Mucosa of descending colon (tissue), 3 donors: ENCODE results near the gene LRP1B. TPM values are rescaled to one million over a fixed set of nuclear protein-coding genes. Genes with fewer than 3 reads are reported as not detected.

ENCODE experiments used
- ATAC-seq: fragments of 200-7000 bp; cut with Tn5 transposase; one replicate; pipeline ENCODE4 v1.9.1; 2020; ENCODE audit warnings: mild to moderate bottlenecking, moderate library complexity
- DNase-seq, 3 donors: peaks; one replicate each; pipeline ENCODE4 v3.0.0-alpha.2; 2020
- H3K36me3 ChIP-seq: fragments of 200-600 bp; one replicate; pipeline ENCODE4 v1.8.0; 2021; ENCODE audit warnings: low read depth, mild to moderate bottlenecking
- H3K4me1 ChIP-seq: fragments of 200-600 bp; one replicate; pipeline ENCODE4 v1.8.0; 2021; ENCODE audit warnings: low read depth, mild to moderate bottlenecking
- H3K4me3 ChIP-seq: fragments of 200-600 bp; one replicate; pipeline ENCODE4 v1.8.0; 2021; ENCODE audit warnings: mild to moderate bottlenecking
- H3K9me3 ChIP-seq: fragments of 200-600 bp; one replicate; pipeline ENCODE4 v1.8.0; 2021; ENCODE audit warnings: mild to moderate bottlenecking
- CTCF ChIP-seq: fragments of 200-600 bp; IDR thresholded peaks from one replicate; pipeline ENCODE4 v1.8.0; 2022; ENCODE audit warnings: antibody characterized with exemption, mild to moderate bottlenecking
- intact Hi-C, 2 donors: fragments of 100-400 bp; cut with DNase I in 1 of 2; cut with micrococcal nuclease in 1 of 2; formaldehyde crosslinking; loops; one replicate each; pipeline versions ENCODE4 v1.11.0 to v1.11.1; 2022; cut with DNase I, micrococcal nuclease
- total RNA-seq, 3 donors: library from RNA; stranded (reverse); fragmentation: NEBNext Ultra II Directional in 2 of 3; extraction: Animal tissue kit (Norgen Biotek cat#: 25700) in 2 of 3; gene quantifications; one replicate each; pipeline versions ENCODE4 v1.2.1 to v1.2.4, GENCODE V29; 2021 to 2023
- donor health status: DM: no; HTN: no; CAD: no; lungs with moderate emphysema.
- donor health status: DM: no; HTN: no; CAD: no.
- donor health status: DM: no; HTN: yes; CAD: no.

LRP1B gene
- total RNA-seq, 3 donors from 2014 or later = 0.12 to 1.6 (median 0.20) TPM

GRCh38 chr2:140410695-140411094 lies 1720.1 kb downstream of the LRP1B start:
- no peaks in the 10 kb centered on the region for H3K4me1 ChIP-seq
- H3K9me3 ChIP-seq = no peaks in the 10 kb centered on the region
- H3K4me3 ChIP-seq = no peak overlapping the region
- TF ChIP-seq CTCF = no peak
- no peaks in the 10 kb centered on the region for H3K36me3 ChIP-seq
- DNase-seq (no peak), ATAC-seq (no peak)
- intact Hi-C loops = no loop called here

- Histone ChIP-seq H3K9me3 (peaks cover 2% of the 10 kb centered on the region), H3K4me1 (no peaks in the 10 kb centered on the region), H3K36me3 (no peaks in the 10 kb centered on the region), H3K4me3 (no peak overlapping the region)
- intact Hi-C loops = no loop called here
- DNase-seq = no peak
- no peak for TF ChIP-seq CTCF
- ATAC-seq = no peak
These were observed 1729.8 kb downstream of the LRP1B start for GRCh38 chr2:140401056-140401455.

GRCh38 chr2:140392824-140393223 lies 1738.0 kb downstream of the LRP1B start:
- H3K36me3 ChIP-seq = no peaks in the 10 kb centered on the region
- intact Hi-C loops = no loop called here
- no peak for TF ChIP-seq CTCF
- ATAC-seq (no peak), DNase-seq (no peak)
- no peak overlapping the region for H3K4me3 ChIP-seq
- no peaks in the 10 kb centered on the region for H3K4me1 ChIP-seq
- H3K9me3 ChIP-seq = no peaks in the 10 kb centered on the region

- intact Hi-C loops = no loop called here
- no peak for TF ChIP-seq CTCF
- Histone ChIP-seq H3K4me3 (no peak overlapping the region), H3K36me3 (no peaks in the 10 kb centered on the region), H3K9me3 (no peaks in the 10 kb centered on the region), H3K4me1 (no peaks in the 10 kb centered on the region)
- no peak for ATAC-seq
- no peak for DNase-seq
These were observed 1745.9 kb downstream of the LRP1B start for GRCh38 chr2:140384946-140385345.

GRCh38 chr2:140383781-140384180 lies 1747.0 kb downstream of the LRP1B start:
- intact Hi-C loops = no loop called here
- Histone ChIP-seq H3K4me1 (no peaks in the 10 kb centered on the region), H3K4me3 (no peak overlapping the region), H3K36me3 (no peaks in the 10 kb centered on the region), H3K9me3 (no peaks in the 10 kb centered on the region)
- DNase-seq (no peak), ATAC-seq (no peak)
- no peak for TF ChIP-seq CTCF

GRCh38 chr2:140376686-140377085 lies 1754.1 kb downstream of the LRP1B start:
- ATAC-seq = no peak
- H3K4me1 ChIP-seq = no peaks in the 10 kb centered on the region
- H3K4me3 ChIP-seq = no peak overlapping the region
- TF ChIP-seq CTCF = no peak
- no peaks in the 10 kb centered on the region for H3K9me3 ChIP-seq
- H3K36me3 ChIP-seq = no peaks in the 10 kb centered on the region
- intact Hi-C loops = no loop called here
- DNase-seq = no peak
